ENCODE results near the gene PPIF. TPM values are rescaled to one million over a fixed set of nuclear protein-coding genes. Genes with fewer than 3 reads are reported as not detected.

The PPIF gene
- total RNA-seq, 1 donor from 2014 or later = 146 TPM

DNA sequence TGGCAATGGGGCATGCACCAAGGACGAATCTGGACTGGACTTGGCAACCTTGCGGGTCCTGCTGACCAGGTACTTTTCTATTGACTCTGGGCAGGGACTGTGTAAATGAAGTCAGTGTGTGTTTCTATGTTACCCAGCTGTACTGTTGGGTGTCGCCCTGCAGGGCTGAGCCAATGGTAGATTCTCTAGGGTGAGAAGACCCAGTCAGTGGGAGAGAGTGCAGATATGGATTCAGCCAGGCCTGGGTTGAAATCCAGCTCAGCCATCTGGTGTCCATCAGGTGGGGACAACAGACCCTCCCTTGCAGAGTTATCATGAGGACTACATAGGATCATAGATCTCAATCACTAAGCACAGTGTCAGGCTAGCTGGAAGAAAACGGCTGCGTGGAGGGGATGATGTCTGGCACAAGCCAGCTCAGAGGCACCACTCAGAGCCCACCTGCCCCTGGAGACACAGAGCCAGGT is 4.9 kb upstream of the PPIF start:
- DNase-seq (no peak), ATAC-seq (ENCODE audit: poor library complexity) (no peak)
- intact Hi-C loops (cut with DNase I) = no loop called here

DNA sequence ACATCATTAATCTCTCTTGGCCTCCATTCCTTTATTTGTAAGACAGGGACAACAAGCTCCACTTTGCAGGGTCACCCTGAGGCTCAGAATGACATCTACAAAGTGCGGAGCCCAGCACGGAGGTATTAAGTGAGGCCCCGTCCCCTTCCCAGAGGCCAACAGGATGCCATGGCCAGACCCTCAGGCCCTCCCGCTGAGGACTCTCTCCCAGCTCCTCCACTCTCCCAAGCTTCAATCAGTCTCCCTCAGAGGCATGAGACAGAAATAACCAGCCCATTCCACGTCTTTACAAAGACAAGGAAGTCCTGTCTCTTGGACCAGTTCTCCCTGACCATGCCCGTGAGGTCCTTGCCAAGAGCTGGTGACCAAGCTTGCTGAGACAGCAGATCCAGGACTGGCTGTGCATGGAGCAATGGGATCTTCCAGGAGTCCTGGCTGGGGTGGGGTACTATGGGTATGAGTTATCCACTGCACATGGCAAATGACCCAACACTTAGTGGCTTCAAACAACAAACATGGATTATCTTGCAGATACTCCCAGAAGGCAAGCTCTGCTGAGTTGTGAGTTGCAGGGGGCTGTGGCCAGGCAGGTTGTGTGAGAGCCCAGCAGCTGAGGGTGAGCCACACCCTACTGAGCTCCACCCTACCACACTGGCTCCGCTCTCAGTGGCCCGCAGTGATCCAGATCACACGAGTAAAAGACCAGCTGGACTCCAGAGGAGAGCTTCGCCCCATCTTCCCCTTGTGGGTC is 4.3 kb upstream of the PPIF start:
- no peak for ATAC-seq (ENCODE audit: poor library complexity)
- intact Hi-C loops (cut with DNase I) = no loop called here

DNA sequence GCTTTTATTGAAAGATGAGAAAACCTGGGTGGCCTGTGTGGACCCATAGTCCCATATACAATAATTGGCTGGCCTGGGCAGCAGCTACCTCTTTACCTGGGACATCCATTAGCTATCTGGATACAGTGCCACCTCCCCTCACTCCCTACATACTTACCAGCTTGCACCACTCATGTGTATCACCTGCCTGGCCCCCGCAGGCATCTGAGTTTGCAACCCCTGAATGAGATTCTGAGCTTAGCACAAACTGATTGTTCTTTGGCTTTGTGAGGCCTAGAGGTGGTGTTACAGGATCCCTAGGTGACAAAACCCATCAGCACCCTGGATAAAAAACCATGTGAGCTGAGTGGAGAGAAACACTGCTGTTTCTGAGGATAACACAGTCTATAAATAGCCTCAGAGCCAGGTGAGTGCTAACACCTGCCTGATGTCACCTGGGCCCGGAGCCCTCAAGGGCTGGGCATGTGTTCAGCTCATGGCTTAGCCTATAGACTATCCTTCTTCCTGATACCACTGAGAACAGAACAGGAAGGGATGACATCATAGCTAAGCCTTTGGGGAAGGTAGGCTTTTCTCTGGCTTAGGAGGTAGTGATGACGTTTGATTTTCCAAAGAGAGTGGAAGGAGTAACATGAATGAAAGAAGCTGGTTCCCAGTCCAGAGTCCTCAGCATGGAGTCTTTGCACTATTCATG is 2.6 kb upstream of the PPIF start:
- DNase-seq (no peak), ATAC-seq (ENCODE audit: poor library complexity) (no peak)
- intact Hi-C loops (cut with DNase I) = no loop called here

More for the DNA sequence above, 4.3 kb upstream of the PPIF start:
- DNase-seq = no peak

DNA sequence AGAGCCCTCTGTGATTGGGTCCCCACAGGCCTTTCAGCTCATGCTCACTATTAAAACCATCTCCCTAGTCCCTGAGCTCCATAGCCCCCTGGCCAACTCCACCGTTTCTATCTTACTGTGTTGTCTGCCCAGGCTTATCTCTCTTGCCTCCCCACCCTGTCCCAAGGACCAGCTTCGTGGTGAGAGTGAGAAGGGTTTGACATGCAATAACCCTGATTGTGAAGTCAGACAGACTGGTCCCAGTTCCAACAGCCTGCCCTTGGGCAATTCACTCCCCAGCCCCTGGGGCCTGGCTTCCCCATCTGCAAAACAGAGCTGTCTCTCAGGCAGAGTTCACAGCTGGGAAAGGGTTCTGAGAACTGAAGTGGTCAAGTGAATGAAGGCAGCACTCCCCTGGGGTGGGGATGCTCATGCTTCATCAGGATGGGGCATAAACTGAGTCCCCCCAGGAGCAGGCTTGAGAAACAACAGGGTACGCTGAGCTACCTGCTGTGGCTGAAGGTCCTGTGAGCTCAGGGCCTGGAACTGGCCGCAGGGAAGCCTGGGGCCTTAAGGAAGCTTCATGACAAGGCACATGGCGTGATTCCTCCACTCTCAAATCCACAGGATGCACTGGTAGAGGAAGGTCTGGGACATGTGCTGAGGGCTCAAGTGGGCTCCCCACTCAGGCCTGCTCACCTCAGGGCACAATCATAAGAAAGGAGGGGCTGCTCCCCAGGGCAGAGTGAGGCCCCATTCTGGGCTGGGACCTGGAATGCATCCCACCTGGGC is 1.8 kb upstream of the PPIF start:
- ATAC-seq (ENCODE audit: poor library complexity) (no peak), DNase-seq (no peak)
- intact Hi-C loops (cut with DNase I) = no loop called here

DNA sequence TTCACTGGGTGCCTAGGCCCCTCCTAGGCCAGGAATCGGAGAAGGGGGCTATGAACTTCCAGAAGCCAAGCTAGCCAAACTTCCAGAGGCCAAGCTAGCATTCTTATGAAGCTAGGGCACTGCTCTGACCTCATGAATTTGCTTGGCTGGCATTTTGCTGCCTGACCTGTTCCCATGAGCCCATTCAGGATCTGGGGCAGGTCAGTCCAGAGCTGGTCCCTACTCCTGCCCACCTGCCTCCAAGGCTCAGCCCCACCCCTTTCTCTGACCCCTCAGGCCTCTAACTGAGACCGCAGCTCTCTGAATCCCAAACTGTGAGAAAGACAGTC is 1.3 kb upstream of the PPIF start:
- intact Hi-C loops (cut with DNase I) = no loop called here
- ATAC-seq (ENCODE audit: poor library complexity) (no peak), DNase-seq (no peak)

DNA sequence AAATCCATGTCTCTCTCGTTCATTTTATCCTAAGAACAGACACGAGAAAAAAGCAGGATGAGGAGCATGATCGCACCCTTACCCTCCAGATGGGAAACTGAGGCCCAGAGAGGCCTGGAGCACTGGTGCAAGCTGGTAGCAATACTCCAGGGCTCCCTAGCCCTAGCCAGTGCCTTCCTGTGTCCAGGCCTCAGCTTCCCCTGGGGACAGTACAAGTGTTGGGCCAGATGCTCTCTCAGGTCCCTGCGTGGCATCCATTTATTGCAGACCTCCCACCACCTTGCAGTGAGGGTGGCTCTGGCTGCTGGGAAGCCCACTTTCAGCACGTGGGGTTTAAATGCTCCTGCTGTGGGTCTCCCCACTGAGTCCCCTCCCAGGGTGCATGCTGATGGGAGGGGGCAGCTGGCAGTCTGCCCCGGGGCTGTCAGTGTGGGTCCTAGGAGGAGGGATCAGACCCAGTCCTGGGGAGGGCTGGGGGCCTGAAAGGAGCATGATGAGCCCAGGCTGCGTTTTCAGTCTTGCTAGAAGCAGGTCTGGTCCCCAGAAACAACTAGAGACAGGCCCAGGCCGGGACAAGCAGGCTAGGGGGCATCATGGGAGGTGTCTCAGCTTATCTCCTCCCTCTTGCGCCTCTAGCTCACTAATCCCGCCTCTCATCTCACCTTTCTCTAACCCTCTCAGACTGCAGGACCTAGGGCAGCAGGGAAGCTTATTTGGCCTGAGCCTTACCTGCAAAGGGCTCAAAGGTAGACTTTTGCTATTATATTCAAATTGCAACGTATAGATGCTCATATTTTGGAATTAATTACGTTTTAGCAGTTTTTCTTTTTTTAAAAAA is 662 bp upstream of the PPIF start:
- no peak for DNase-seq
- no peak for ATAC-seq (ENCODE audit: poor library complexity)
- intact Hi-C loops (cut with DNase I) = no loop called here

DNA sequence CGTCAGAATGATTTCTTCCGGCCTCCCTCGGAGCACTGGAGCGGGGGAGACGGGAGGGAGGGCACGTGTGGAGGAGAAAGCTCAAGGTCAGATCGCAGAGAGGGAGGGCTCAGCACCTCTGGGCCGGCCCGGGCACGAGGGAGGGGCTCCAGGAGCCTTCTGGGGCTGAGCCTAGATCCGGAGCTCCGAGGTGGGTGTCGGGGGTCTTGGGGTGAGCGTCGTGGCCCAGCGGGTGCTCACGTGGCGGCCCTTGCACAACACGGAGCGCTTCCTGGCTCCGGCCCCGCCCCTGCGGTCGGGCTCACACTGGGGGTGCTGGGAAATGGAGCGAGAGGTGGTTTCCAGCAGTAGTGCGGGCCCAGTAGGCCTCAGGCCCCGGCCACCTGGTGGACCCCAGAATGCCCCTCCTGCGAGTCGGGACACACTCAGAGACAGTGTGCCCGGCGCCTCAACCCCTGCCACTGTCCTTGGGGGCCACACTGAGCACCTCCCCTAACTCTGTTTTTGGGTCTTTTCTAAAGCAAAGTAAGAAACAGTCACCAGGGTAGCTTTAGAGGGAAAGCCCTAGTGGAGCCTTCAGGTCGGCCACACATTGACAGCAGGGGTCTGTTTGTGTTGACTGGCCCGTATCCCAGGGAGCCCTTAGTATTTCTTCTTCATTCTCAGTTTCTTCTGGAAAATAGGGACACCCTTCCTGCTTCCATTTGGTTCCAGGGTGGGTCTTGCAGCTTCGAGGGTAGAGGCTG is 798 bp downstream of the PPIF start:
- intact Hi-C loops (cut with DNase I) = no loop called here
- DNase-seq = peak; percentile 85
- peak; percentile 74 for ATAC-seq (ENCODE audit: poor library complexity)

DNA sequence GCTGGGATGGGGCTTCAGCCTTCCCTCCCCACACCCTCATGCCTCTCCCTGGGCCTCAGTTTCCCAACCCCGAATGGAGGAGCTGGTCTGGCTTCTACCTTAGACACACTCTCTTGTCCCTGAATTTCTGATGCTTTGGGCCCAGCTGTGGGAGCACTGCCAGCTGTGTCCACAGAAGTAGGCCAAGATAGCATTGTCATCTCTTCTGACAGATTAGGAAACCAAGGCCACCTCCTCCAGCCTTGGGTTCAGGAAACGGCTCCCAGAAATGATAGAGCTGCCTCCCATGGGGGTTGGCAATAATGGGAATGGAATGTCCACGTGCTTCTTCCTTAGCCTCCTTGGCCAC is 1.3 kb downstream of the PPIF start:
- ATAC-seq (ENCODE audit: poor library complexity) (no peak), DNase-seq (no peak)
- intact Hi-C loops (cut with DNase I) = no loop called here

DNA sequence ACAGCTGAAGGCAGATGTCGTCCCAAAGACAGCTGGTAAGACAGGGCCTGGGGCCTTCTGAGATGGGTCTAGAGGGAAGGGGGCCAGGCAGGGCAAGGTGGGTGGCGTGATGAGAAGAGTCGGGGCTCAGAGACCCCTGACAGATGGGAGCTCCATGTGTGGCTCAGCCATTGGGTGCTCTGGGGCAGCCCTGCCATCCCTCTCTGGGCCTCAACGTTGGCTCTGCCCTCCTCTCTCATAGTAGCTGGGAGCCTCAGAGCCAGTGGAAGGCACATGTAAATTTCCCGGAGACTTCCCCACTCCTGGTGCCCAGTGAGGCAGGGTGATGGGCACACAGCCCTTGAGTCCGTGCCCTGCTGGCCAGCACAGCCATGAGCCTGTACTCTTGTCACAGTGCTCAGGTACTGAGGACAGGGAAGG is 1.8 kb downstream of the PPIF start:
- intact Hi-C loops (cut with DNase I) = no loop called here
- no peak for DNase-seq
- ATAC-seq (ENCODE audit: poor library complexity) = no peak

DNA sequence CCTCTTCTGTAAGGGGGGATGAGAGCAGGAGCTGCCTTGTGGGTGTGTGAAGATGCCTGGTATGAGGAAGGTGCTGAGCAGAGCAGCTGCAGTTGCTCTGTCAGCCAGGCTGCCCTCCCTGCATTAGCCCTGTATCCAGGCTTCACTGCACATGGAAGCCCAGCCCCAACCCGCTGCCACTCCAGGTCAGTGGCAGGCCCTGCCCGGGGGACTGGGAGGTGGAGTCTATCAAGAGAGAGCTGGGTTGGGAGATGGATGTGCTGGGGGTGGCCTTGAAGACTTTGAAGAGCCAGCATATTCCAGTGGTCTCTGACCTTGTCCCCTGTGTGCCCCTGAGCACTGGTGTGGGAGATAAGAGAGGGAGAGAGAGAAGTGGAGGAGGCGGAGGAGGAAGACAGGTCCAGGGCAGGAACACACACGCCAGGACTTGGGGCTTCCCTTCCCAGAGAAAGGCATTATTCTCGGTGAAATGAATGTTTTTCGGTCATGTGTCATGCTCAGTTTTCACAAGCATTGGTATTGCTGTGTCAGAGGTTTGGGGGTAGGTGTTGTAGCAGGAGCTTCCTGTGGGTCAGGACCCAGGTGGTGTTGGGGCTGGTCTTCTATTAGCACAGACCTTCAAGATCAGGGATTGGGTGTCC is 2.6 kb downstream of the PPIF start:
- intact Hi-C loops (cut with DNase I) = no loop called here
- DNase-seq (no peak), ATAC-seq (ENCODE audit: poor library complexity) (no peak)

DNA sequence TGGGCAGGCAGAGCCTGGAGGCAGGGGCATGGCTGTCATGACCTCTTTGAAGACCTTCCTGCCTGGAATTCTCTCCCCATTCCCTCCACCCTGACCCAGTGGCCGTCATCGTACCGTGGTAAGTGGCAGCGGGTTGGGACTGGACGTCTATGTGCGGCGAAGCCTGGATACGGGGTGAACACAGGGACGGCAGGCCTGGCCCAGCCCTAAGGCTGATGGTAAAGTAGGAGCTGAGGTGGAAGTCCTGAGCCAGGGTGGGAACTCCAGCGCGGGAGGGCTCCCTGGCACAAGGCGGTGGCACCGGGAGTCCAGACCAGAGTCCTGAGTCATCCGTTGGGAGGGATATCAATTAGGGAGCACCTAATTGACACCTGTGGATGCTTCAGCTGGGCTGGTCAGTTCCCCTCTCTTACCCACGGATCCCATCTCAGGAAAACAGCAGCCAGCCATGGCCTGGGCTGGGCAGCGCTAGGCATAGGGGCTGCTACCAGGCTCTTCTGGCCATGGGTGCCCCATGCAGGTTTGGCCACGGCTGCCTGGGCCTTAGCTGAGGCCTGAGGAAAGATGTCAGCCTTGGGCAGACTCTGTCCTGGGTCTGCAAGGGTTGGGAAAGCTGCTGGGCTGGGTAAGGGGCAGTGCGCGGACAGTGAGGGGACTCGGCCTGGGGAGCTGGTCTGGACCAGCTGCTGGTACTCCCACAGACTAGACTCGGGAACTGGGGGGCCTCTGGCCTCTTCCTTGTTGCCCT is 3.3 kb downstream of the PPIF start:
- intact Hi-C loops (cut with DNase I) = no loop called here
- no peak for DNase-seq
- ATAC-seq (ENCODE audit: poor library complexity) = no peak

DNA sequence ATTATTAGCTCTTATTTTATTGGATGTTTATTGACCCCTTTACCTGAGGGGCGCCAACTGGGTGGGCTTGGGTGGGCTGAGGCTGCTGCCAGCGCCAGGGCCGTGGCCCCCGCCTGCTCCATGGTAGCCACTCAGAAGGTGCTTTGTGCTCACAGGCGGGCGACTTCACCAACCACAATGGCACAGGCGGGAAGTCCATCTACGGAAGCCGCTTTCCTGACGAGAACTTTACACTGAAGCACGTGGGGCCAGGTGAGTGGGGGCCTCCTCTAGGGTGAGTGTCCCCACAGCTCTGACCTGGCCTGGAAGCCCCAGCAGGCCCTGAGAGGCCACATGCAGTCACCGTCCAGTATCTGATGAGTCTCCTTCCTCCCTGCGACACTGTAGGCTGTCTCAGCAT is 4.1 kb downstream of the PPIF start:
- intact Hi-C loops (cut with DNase I) = no loop called here
- DNase-seq = no peak

DNA sequence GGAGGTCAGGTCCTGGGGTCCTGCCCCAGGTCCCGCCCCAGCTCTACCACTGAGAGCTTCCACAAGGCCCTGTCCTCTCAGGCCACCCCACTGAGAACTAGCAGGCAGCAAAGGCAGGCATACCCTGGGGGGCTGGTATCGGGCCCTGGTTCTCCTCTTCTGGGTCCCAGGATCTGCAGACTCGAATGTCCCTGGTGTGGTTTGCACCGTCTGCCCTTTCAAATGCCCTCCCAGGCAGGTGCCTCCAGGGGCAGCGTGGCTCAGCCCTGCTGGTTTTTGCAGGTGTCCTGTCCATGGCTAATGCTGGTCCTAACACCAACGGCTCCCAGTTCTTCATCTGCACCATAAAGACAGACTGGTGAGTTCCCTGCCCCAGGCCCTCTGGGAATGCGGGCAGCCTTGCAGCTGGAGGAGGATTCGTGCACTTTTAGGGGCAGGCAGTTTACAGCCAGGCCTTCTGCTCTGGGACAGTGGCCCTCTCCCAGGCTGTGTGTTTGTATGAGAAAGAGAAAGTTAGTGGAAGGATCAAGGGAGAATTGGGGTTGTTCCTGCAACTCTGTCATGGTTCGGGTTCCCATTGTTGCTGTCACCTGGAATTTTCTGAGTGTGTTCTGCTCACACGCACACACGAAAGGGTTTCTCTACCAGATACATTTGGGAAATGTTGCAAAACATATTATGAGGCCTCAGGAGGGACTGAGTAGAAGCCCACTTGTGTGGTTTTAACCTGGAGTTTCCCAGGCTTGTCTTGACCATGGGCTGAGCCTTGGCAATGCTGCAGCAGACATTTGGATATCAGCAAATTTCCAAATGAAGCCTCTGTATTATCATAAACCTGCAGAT is 5.0 kb downstream of the PPIF start:
- ATAC-seq (ENCODE audit: poor library complexity) (no peak), DNase-seq (no peak)
- intact Hi-C loops (cut with DNase I) = no loop called here

More for the DNA sequence above, 4.1 kb downstream of the PPIF start:
- no peak for ATAC-seq (ENCODE audit: poor library complexity)

DNA sequence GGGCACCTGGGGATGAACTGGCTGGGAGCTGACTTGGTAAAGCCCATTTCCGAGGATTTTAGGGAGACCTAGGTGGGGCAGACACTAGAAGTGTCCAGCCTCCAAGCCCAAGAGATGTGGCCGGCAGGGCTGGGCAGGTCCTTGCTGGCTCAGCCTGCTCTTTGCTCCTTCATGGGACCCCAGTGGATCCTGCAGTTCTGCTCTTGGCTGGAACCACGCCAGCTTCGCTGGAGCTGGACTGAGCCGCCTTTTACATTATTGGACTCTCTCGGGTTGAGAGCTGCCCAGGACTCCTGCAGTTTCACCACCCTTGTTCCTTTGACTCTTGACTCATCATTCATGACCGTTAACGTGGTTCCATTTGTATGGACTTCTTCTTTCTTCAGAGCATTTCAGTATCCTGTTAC is 5.7 kb downstream of the PPIF start:
- no peak for DNase-seq
- no peak for ATAC-seq (ENCODE audit: poor library complexity)
- intact Hi-C loops (cut with DNase I) = no loop called here

DNA sequence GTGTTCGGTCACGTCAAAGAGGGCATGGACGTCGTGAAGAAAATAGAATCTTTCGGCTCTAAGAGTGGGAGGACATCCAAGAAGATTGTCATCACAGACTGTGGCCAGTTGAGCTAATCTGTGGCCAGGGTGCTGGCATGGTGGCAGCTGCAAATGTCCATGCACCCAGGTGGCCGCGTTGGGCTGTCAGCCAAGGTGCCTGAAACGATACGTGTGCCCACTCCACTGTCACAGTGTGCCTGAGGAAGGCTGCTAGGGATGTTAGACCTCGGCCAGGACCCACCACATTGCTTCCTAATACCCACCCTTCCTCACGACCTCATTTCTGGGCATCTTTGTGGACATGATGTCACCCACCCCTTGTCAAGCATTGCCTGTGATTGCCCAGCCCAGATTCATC is 6.5 kb downstream of the PPIF start:
- intact Hi-C loops (cut with DNase I) = no loop called here
- DNase-seq = no peak
- no peak for ATAC-seq (ENCODE audit: poor library complexity)

DNA sequence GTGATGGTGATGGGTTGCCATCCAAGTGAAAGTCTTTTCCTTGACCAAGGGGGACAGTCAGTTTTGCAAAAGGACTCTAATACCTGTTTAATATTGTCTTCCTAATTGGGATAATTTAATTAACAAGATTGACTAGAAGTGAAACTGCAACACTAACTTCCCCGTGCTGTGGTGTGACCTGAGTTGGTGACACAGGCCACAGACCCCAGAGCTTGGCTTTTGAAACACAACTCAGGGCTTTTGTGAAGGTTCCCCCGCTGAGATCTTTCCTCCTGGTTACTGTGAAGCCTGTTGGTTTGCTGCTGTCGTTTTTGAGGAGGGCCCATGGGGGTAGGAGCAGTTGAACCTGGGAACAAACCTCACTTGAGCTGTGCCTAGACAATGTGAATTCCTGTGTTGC is 6.9 kb downstream of the PPIF start:
- intact Hi-C loops (cut with DNase I) = no loop called here
- ATAC-seq (ENCODE audit: poor library complexity) (no peak), DNase-seq (no peak)

Measured in Right ventricle myocardium superior (tissue), 1 donor.